ENCODE results near the gene GOLGA8K. TPM values are rescaled to one million over a fixed set of nuclear protein-coding genes. Genes with fewer than 3 reads are reported as not detected.
"Not testable (repeated sequence)": the region's sequence is repeated elsewhere in the genome, so short reads cannot be mapped to it uniquely, and the experiment has no call there.

Gene GOLGA8K
- total RNA-seq, 4 donors from 2014 or later: 0.64 TPM; not detected in 3

DNA sequence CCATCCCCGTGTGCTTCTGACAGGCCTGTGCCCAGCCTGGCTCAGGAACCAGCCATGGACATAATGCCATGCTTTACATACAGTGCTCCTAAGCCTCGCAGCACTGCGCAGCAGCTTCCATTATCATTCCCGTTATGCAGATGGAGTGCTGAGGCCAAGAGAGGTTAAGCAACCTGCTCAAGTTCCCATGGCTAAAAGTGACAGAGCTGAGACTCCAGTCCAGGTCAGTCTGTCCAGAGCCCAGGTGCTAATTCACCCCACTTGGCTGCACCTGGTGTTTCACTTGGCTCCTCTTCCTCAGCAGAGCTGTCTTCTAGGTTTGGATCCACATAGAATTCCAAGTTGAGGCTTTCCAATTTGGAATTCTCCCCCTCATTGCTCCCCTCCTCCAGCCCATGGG is 41.4 kb downstream of the GOLGA8K start:
- in situ Hi-C loops (cut with MboI; ENCODE audit: low pct_ligation_motif_present in 1 of 4, low pct_unique_long_range_greater_than_20kb in 1 of 4, low sequenced_read_pairs in 3 of 4); intact Hi-C loops (cut with DNase I; ENCODE audit: low total_unique reads); H3K4me3 ChIP-seq; DNase-seq; H3K27me3 ChIP-seq; H3K4me1 ChIP-seq; H3K27ac ChIP-seq; H3K9me3 ChIP-seq; H3K36me3 ChIP-seq: not testable (repeated sequence)
- no CpG with 5 or more reads among the region's 4 CpGs for WGBS, 2 donors (ENCODE audit: low coverage in 1 of 2)

DNA sequence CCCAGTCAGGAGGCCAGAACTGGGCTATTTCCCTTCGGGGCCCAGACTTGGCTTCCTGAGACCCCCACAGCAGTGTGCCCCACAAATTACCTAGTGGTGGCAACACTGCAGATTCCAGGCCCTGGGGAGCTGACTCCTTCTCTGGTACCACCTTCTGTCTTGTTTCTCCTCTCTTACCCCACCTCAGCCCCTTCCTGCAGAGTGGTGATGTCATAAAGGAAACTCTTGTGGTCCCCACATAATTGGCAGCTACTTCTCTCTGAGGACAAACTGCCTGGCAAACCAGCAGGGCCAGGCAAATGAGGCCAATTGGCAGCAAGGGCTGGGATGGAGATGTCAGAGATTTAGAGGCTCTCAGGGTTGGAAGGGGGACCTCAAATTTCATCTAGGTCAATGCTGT is 44.6 kb downstream of the GOLGA8K start:
- H3K4me1 ChIP-seq; H3K27me3 ChIP-seq; intact Hi-C loops (cut with DNase I; ENCODE audit: low total_unique reads); DNase-seq; in situ Hi-C loops (cut with MboI; ENCODE audit: low pct_ligation_motif_present in 1 of 4, low pct_unique_long_range_greater_than_20kb in 1 of 4, low sequenced_read_pairs in 3 of 4); H3K27ac ChIP-seq; H3K9me3 ChIP-seq; H3K36me3 ChIP-seq; H3K4me3 ChIP-seq: not testable (repeated sequence)
- WGBS, 2 donors (ENCODE audit: low coverage in 1 of 2): no CpG with 5 or more reads among the region's 1 CpG

DNA sequence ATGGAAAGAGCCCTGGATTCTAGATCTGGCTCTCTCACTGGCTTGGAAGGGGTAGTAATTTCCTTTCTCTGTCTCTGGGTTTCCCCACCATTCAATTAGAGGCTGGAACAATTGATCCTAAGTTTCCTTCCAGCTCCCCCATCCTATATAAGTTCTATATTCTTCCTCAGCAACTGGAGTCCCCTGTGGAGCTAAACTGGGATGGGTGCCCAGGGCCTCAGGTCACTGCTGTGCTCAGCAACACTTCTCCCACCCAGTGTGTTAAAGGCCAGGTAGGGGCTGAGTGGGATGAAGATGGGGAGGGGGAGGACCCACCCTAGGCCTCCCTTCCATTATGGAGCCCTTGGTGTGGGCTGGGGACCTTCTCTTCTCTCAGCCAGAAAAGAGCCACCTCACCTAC is 46.2 kb downstream of the GOLGA8K start:
- H3K27ac ChIP-seq; H3K4me3 ChIP-seq; DNase-seq; intact Hi-C loops (cut with DNase I; ENCODE audit: low total_unique reads); H3K4me1 ChIP-seq; in situ Hi-C loops (cut with MboI; ENCODE audit: low pct_ligation_motif_present in 1 of 4, low pct_unique_long_range_greater_than_20kb in 1 of 4, low sequenced_read_pairs in 3 of 4); H3K36me3 ChIP-seq; H3K9me3 ChIP-seq; H3K27me3 ChIP-seq: not testable (repeated sequence)

DNA sequence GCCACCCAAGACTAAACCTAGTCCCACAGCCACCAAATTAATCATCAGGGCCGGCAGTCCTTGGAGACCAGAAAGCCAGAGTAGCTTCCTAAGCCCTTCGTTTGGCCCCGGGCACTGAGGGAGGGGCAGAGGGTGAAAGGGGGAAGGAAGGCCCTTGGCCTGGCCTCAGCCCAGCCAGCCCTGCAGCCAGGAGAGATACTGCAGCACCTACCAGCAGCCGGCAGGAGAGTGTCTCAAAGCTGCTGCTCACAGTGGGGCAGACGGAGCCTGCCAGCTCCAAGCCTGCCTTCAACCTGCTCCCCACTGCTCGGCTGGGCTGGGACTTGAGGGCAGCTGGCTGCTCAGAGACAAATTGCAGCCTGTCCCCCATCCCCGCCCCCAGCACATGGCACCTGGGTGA is 50.3 kb downstream of the GOLGA8K start:
- H3K9me3 ChIP-seq; H3K27ac ChIP-seq; intact Hi-C loops (cut with DNase I; ENCODE audit: low total_unique reads); H3K4me1 ChIP-seq; H3K27me3 ChIP-seq; H3K4me3 ChIP-seq; DNase-seq; H3K36me3 ChIP-seq; in situ Hi-C loops (cut with MboI; ENCODE audit: low pct_ligation_motif_present in 1 of 4, low pct_unique_long_range_greater_than_20kb in 1 of 4, low sequenced_read_pairs in 3 of 4): not testable (repeated sequence)
- no CpG with 5 or more reads among the region's 7 CpGs for WGBS, 2 donors (ENCODE audit: low coverage in 1 of 2)

DNA sequence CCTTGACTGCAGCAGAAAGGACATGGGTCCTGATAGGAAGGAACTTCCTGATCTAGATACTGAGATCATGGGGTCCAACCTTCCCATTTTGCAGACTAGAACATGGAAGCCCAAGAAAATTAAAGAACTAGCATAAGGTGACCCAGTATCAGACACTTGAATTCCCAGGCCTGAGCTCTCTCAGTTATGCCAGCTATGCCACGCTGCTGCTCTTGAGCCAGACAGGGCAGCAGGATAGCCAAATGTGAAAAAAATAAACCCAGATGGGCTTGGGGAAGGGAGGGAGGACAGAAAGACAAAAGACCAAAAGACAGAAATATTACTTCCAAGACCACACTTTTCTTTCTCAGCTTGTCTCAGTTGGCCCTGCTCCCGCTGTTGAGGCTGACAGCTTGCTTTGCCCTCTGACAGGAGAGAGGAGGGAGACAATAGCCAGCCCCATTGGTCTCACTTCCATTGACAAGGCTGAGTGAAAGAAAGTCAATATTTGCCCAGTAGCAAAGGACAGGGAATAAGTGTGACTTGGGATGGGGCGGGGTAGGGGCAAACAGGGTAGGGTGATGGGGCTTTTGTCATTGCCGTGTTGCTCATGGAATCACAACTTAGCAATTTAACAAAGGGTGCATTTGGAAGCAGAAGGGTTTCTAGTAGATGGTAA is 52.4 kb downstream of the GOLGA8K start:
- H3K36me3 ChIP-seq; DNase-seq; H3K27me3 ChIP-seq; H3K4me3 ChIP-seq; in situ Hi-C loops (cut with MboI; ENCODE audit: low pct_ligation_motif_present in 1 of 4, low pct_unique_long_range_greater_than_20kb in 1 of 4, low sequenced_read_pairs in 3 of 4); H3K9me3 ChIP-seq; H3K27ac ChIP-seq; H3K4me1 ChIP-seq; intact Hi-C loops (cut with DNase I; ENCODE audit: low total_unique reads): not testable (repeated sequence)
- WGBS, 2 donors (ENCODE audit: low coverage in 1 of 2): 21% methylated on average over 2 of the region's 4 CpGs; no CpG with 5 or more reads in 1 of the 2 donors

DNA sequence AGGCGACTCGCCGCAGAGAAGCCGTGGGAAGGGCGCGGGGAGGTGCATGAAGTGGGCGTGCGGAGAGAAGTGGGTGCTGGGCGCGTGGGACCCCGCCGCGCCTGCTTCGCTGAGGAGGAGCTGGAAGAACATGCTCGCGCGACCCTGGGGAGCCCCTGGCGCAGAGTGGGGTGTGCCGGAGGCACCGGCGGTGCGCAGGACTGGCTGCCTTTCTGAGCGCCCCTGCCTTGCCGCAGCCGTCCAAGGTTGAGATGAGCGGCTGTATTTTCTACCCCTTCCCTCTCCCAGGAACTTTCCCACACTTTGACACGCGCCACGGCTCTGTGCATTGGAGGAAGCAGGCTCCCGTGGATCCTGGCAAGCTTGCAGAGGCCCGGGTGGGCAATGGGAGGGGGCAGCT is 56.1 kb downstream of the GOLGA8K start:
- H3K9me3 ChIP-seq; in situ Hi-C loops (cut with MboI; ENCODE audit: low pct_ligation_motif_present in 1 of 4, low pct_unique_long_range_greater_than_20kb in 1 of 4, low sequenced_read_pairs in 3 of 4); H3K27ac ChIP-seq; H3K27me3 ChIP-seq; H3K4me3 ChIP-seq; H3K4me1 ChIP-seq; DNase-seq; intact Hi-C loops (cut with DNase I; ENCODE audit: low total_unique reads); H3K36me3 ChIP-seq: not testable (repeated sequence)
- 11% methylated on average over 10 of the region's 31 CpGs; no CpG with 5 or more reads in 1 of the 2 donors for WGBS, 2 donors (ENCODE audit: low coverage in 1 of 2)

DNA sequence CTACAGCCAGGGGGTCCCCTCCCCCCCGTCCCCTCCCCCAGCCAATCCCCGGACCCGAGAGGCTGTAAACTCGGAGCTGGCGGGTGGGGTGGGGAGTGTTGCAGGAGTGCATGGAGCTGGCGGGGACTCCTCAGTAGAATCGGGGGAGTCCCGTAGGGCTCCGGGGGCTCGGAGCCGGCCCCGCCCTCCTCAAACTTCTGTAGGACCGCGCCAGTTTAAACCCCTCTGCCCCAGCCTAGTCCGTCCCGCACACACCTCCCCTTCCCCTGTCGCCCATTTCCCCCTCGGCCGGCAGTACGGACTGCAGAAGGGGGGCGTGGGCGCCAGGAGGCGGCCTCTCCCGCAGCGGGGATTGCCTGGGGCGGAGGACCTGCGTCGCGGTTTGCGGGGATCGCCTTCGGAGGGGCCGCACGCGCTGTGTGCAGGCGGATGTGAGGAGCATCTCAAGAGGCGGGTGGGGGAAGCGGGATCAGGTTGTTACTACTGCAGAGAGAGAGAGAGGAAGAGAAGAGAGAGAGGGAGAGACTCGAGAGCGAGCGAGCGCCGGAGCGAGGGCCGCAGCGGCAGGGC is 57.0 kb downstream of the GOLGA8K start:
- H3K27me3 ChIP-seq; DNase-seq; H3K4me3 ChIP-seq; H3K27ac ChIP-seq; H3K9me3 ChIP-seq; intact Hi-C loops (cut with DNase I; ENCODE audit: low total_unique reads); H3K4me1 ChIP-seq; H3K36me3 ChIP-seq; in situ Hi-C loops (cut with MboI; ENCODE audit: low pct_ligation_motif_present in 1 of 4, low pct_unique_long_range_greater_than_20kb in 1 of 4, low sequenced_read_pairs in 3 of 4): not testable (repeated sequence)
- WGBS, 2 donors (ENCODE audit: low coverage in 1 of 2): 0% methylated on average over 10 of the region's 46 CpGs; no CpG with 5 or more reads in 1 of the 2 donors

DNA sequence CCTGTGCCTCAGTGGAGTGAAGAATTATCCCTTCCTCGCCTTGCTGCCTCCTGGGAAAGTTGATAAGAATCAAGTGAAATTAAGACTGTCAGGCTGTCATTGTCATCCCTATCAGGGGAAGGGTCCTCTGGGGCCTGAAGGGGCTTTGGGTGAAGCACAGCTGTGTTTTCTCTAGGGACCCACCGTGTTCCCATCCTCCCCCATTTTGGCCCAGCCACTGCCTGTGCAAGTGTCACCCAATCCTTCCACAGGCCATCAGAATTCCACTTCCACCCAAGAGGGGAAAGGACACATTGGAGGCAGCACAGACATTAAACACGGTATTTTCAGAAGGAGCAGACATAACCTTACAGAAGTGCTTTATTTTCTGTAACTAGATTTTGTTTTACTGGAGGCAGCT is 59.2 kb downstream of the GOLGA8K start:
- in situ Hi-C loops (cut with MboI; ENCODE audit: low pct_ligation_motif_present in 1 of 4, low pct_unique_long_range_greater_than_20kb in 1 of 4, low sequenced_read_pairs in 3 of 4); intact Hi-C loops (cut with DNase I; ENCODE audit: low total_unique reads): not testable (repeated sequence)
- 50% methylated on average over 2 of the region's 3 CpGs; no CpG with 5 or more reads in 1 of the 2 donors for WGBS, 2 donors (ENCODE audit: low coverage in 1 of 2)

More for the DNA sequence above, 59.2 kb downstream of the GOLGA8K start:
- H3K27me3 ChIP-seq, H3K27ac ChIP-seq, H3K4me3 ChIP-seq, H3K36me3 ChIP-seq, DNase-seq, H3K9me3 ChIP-seq, H3K4me1 ChIP-seq: not testable (repeated sequence)

Small RNA genes within 50 kb of the gene (small RNA-seq; reads per million reads assigned to genes)
- gene RF00096 (0 reads per million in 4 donors), gene RN7SL185P (0 reads per million in 4 donors), gene RN7SL539P (0 reads per million in 4 donors)

Other genes with a start within 250 kb of the GOLGA8K start
- gene GOLGA8O, start 52.3 kb upstream of the GOLGA8K start, total RNA-seq: 10 to 100 TPM in 1 of 4 donors, 1 to 10 TPM in 1, not detected in 2; 1.5 to 10.9 TPM
- 10 to 100 TPM in 2 of 4 donors, 1 to 10 TPM in 2; 6.7 to 18.7 (median 9.0) TPM for gene GOLGA8N, start 190.2 kb upstream of the GOLGA8K start, total RNA-seq
- gene ARHGAP11A, start 212.2 kb upstream of the GOLGA8K start, total RNA-seq: 1 to 10 TPM in 3 of 4 donors, under 1 TPM in 1; 0.75 to 7.4 (median 2.2) TPM
- gene SCG5, start 238.4 kb upstream of the GOLGA8K start, total RNA-seq: 1 to 10 TPM in 2 of 4 donors, not detected in 2; 1.6 to 5.2 TPM

Measured in transverse colon (tissue), 4 donors.